ENCODE measurements around the gene RAI2. TPM values are rescaled to one million over a fixed set of nuclear protein-coding genes. Genes with fewer than 3 reads are reported as not detected.

Gene RAI2
- total RNA-seq, 2 experiments from 2014 or later: 0.60 to 0.98 TPM

GRCh38 chrX:17842769-17843525 lies 18.2 kb downstream of the RAI2 start:
- peaks cover 5% of the 10 kb centered on the region for H3K4me1 Mint-ChIP-seq
- no peaks in the 10 kb centered on the region for H3K36me3 Mint-ChIP-seq
- no peak for DNase-seq

GRCh38 chrX:17839269-17839668 lies 21.8 kb downstream of the RAI2 start:
- Mint-ChIP-seq H3K36me3 (no peaks in the 10 kb centered on the region), H3K27me3 (no peaks in the 10 kb centered on the region), H3K4me1 (no peaks in the 10 kb centered on the region)

More at GRCh38 chrX:17842769-17843525, 18.2 kb downstream of the RAI2 start:
- Mint-ChIP-seq H3K27ac (no peak overlapping the region), H3K9me3 (no peaks in the 10 kb centered on the region), H3K27me3 (no peaks in the 10 kb centered on the region), H3K4me3 (no peak overlapping the region)

GRCh38 chrX:17836830-17837229 lies 24.3 kb downstream of the RAI2 start:
- Mint-ChIP-seq H3K36me3 (no peaks in the 10 kb centered on the region), H3K9me3 (no peaks in the 10 kb centered on the region), H3K4me3 (no peak overlapping the region), H3K27ac (no peak overlapping the region), H3K27me3 (no peaks in the 10 kb centered on the region), H3K4me1 (no peaks in the 10 kb centered on the region)
- DNase-seq: no peak

More at GRCh38 chrX:17839269-17839668, 21.8 kb downstream of the RAI2 start:
- no peak for DNase-seq
- H3K4me3 Mint-ChIP-seq: no peak overlapping the region
- no peaks in the 10 kb centered on the region for H3K9me3 Mint-ChIP-seq
- no peak overlapping the region for H3K27ac Mint-ChIP-seq

- no peaks in the 10 kb centered on the region for H3K27me3 Mint-ChIP-seq
- H3K4me3 Mint-ChIP-seq: no peak overlapping the region
- H3K27ac Mint-ChIP-seq: no peak overlapping the region
- no peaks in the 10 kb centered on the region for H3K4me1 Mint-ChIP-seq
- no peak for DNase-seq
- no peaks in the 10 kb centered on the region for H3K9me3 Mint-ChIP-seq
- H3K36me3 Mint-ChIP-seq: no peaks in the 10 kb centered on the region
These were observed 27.1 kb downstream of the RAI2 start for GRCh38 chrX:17833954-17834353.

- Mint-ChIP-seq H3K4me3 (no peak overlapping the region), H3K27ac (no peak overlapping the region), H3K4me1 (no peaks in the 10 kb centered on the region), H3K27me3 (no peaks in the 10 kb centered on the region), H3K9me3 (peaks cover 1% of the 10 kb centered on the region), H3K36me3 (no peaks in the 10 kb centered on the region)
- no peak for DNase-seq
These were observed 29.8 kb downstream of the RAI2 start for GRCh38 chrX:17831255-17831654.

GRCh38 chrX:17830211-17830610 lies 30.9 kb downstream of the RAI2 start:
- Mint-ChIP-seq H3K27ac (no peak overlapping the region), H3K27me3 (no peaks in the 10 kb centered on the region), H3K4me1 (no peaks in the 10 kb centered on the region), H3K36me3 (no peaks in the 10 kb centered on the region), H3K4me3 (no peak overlapping the region), H3K9me3 (peaks cover 1% of the 10 kb centered on the region)
- DNase-seq: no peak

GRCh38 chrX:17829566-17829965 lies 31.5 kb downstream of the RAI2 start:
- Mint-ChIP-seq H3K4me1 (no peaks in the 10 kb centered on the region), H3K36me3 (no peaks in the 10 kb centered on the region), H3K27ac (no peak overlapping the region), H3K9me3 (peaks cover 1% of the 10 kb centered on the region), H3K27me3 (no peaks in the 10 kb centered on the region), H3K4me3 (no peak overlapping the region)
- DNase-seq: no peak

- Mint-ChIP-seq H3K27ac (no peak overlapping the region), H3K4me3 (no peak overlapping the region), H3K9me3 (peaks cover 1% of the 10 kb centered on the region), H3K4me1 (no peaks in the 10 kb centered on the region), H3K36me3 (no peaks in the 10 kb centered on the region), H3K27me3 (no peaks in the 10 kb centered on the region)
- DNase-seq: no peak
These were observed 32.9 kb downstream of the RAI2 start for GRCh38 chrX:17828171-17828570.

- Mint-ChIP-seq H3K4me1 (no peaks in the 10 kb centered on the region), H3K27ac (no peak overlapping the region), H3K36me3 (no peaks in the 10 kb centered on the region), H3K9me3 (peaks cover 1% of the 10 kb centered on the region), H3K27me3 (no peaks in the 10 kb centered on the region), H3K4me3 (no peak overlapping the region)
- DNase-seq: no peak
These were observed 34.2 kb downstream of the RAI2 start for GRCh38 chrX:17826609-17827496.

GRCh38 chrX:17824980-17825379 lies 36.1 kb downstream of the RAI2 start:
- Mint-ChIP-seq H3K36me3 (no peaks in the 10 kb centered on the region), H3K27ac (no peak overlapping the region), H3K4me1 (no peaks in the 10 kb centered on the region), H3K4me3 (no peak overlapping the region), H3K27me3 (no peaks in the 10 kb centered on the region), H3K9me3 (peaks cover 1% of the 10 kb centered on the region)
- no peak for DNase-seq

- H3K27me3 Mint-ChIP-seq: no peaks in the 10 kb centered on the region
These were observed 38.7 kb downstream of the RAI2 start for GRCh38 chrX:17822351-17822750.

GRCh38 chrX:17820100-17820499 lies 41.0 kb downstream of the RAI2 start:
- H3K4me3 Mint-ChIP-seq: no peak overlapping the region
- H3K27ac Mint-ChIP-seq: no peak overlapping the region
- H3K27me3 Mint-ChIP-seq: no peaks in the 10 kb centered on the region
- no peaks in the 10 kb centered on the region for H3K9me3 Mint-ChIP-seq
- no peaks in the 10 kb centered on the region for H3K36me3 Mint-ChIP-seq
- no peaks in the 10 kb centered on the region for H3K4me1 Mint-ChIP-seq
- DNase-seq: no peak

More at GRCh38 chrX:17822351-17822750, 38.7 kb downstream of the RAI2 start:
- no peak for DNase-seq
- Mint-ChIP-seq H3K27ac (no peak overlapping the region), H3K4me1 (no peaks in the 10 kb centered on the region), H3K9me3 (peaks cover 1% of the 10 kb centered on the region), H3K4me3 (no peak overlapping the region), H3K36me3 (no peaks in the 10 kb centered on the region)

- Mint-ChIP-seq H3K4me1 (no peaks in the 10 kb centered on the region), H3K9me3 (no peaks in the 10 kb centered on the region), H3K36me3 (no peaks in the 10 kb centered on the region), H3K27ac (no peak overlapping the region), H3K4me3 (no peak overlapping the region), H3K27me3 (no peaks in the 10 kb centered on the region)
- DNase-seq: no peak
These were observed 42.4 kb downstream of the RAI2 start for GRCh38 chrX:17818726-17819125.

GRCh38 chrX:17817251-17817650 lies 43.8 kb downstream of the RAI2 start:
- DNase-seq: no peak
- H3K27ac Mint-ChIP-seq: no peak overlapping the region
- H3K36me3 Mint-ChIP-seq: no peaks in the 10 kb centered on the region
- H3K4me1 Mint-ChIP-seq: no peaks in the 10 kb centered on the region
- H3K4me3 Mint-ChIP-seq: no peak overlapping the region
- no peaks in the 10 kb centered on the region for H3K27me3 Mint-ChIP-seq
- H3K9me3 Mint-ChIP-seq: no peaks in the 10 kb centered on the region

- no peak overlapping the region for H3K27ac Mint-ChIP-seq
- H3K36me3 Mint-ChIP-seq: no peaks in the 10 kb centered on the region
- no peak for DNase-seq
- no peaks in the 10 kb centered on the region for H3K27me3 Mint-ChIP-seq
- no peaks in the 10 kb centered on the region for H3K9me3 Mint-ChIP-seq
- H3K4me3 Mint-ChIP-seq: no peak overlapping the region
- no peaks in the 10 kb centered on the region for H3K4me1 Mint-ChIP-seq
These were observed 46.5 kb downstream of the RAI2 start for GRCh38 chrX:17814557-17814956.
